ENCODE results near the gene CACTIN. TPM values are rescaled to one million over a fixed set of nuclear protein-coding genes. Genes with fewer than 3 reads are reported as not detected.
"Not testable (repeated sequence)": the region's sequence is repeated elsewhere in the genome, so short reads cannot be mapped to it uniquely, and the experiment has no call there.

Gene CACTIN
- polyA plus RNA-seq, 1 donor: 23.2 TPM

GRCh38 chr19:3590991-3591659 lies 35.5 kb downstream of the CACTIN start:
- DNase-seq: no peak

GRCh38 chr19:3589949-3590348 lies 36.6 kb downstream of the CACTIN start:
- DNase-seq: no peak

- DNase-seq: no peak
Measured at GRCh38 chr19:3589439-3589838, 37.2 kb downstream of the CACTIN start.

- no peak for DNase-seq
Measured at GRCh38 chr19:3586707-3587346, 39.8 kb downstream of the CACTIN start.

GRCh38 chr19:3586127-3586626 lies 40.4 kb downstream of the CACTIN start:
- no peak for DNase-seq

GRCh38 chr19:3585301-3586126 lies 41.1 kb downstream of the CACTIN start, which contains the start of gene GIPC3:
Gene GIPC3 (plus strand): TSS chr19:3585478. CDS start chr19:3585598, 120 bp downstream.
- no peak for DNase-seq

GRCh38 chr19:3584036-3584802 lies 42.4 kb downstream of the CACTIN start:
- not testable (repeated sequence) for DNase-seq

- not testable (repeated sequence) for DNase-seq
Measured at GRCh38 chr19:3581792-3582191, 44.8 kb downstream of the CACTIN start.

GRCh38 chr19:3580156-3580934 lies 46.2 kb downstream of the CACTIN start:
- DNase-seq: no peak

GRCh38 chr19:3578390-3578789 lies 48.2 kb downstream of the CACTIN start:
- no peak for DNase-seq

GRCh38 chr19:3577723-3578344 lies 48.8 kb downstream of the CACTIN start:
- DNase-seq: no peak

GRCh38 chr19:3576696-3577443 lies 49.7 kb downstream of the CACTIN start:
- no peak for DNase-seq

GRCh38 chr19:3575949-3576673 lies 50.5 kb downstream of the CACTIN start:
- DNase-seq: no peak

- no peak for DNase-seq
Measured at GRCh38 chr19:3575260-3575741, 51.3 kb downstream of the CACTIN start.

GRCh38 chr19:3573858-3574637 lies 52.5 kb downstream of the CACTIN start:
- peak; percentile 61 for DNase-seq

- no peak for DNase-seq
Measured at GRCh38 chr19:3573162-3573857, 53.3 kb downstream of the CACTIN start.

GRCh38 chr19:3572855-3573161 lies 53.8 kb downstream of the CACTIN start, which contains the start of gene HMG20B:
Gene HMG20B (plus strand): TSS chr19:3572944. CDS start chr19:3573310, 366 bp downstream.
- no peak for DNase-seq
